Measurements from ENCODE around the gene ROBO4. TPM values are rescaled to one million over a fixed set of nuclear protein-coding genes. Genes with fewer than 3 reads are reported as not detected.

ROBO4 gene
- total RNA-seq, 1 experiment from 2014 or later = not detected

- Histone ChIP-seq H2AFZ (ENCODE audit: low read depth, low read length, poor library complexity, severe bottlenecking) (no peak overlapping the region), H3K4me3 (replicated peaks in 1 of 2; ENCODE audit: low read depth in 1 of 2, low read length in 2 of 2) (no peak overlapping the region), H3K9me2 (ENCODE audit: insufficient read depth) (no peaks in the 10 kb centered on the region), H3K36me3 (ENCODE audit: control insufficient read depth in 1 of 2, insufficient read depth in 2 of 2, low read length in 2 of 2) (no peaks in the 10 kb centered on the region), H3K79me2 (ENCODE audit: insufficient read depth, low read length) (no peaks in the 10 kb centered on the region), H3K4me1 (ENCODE audit: control insufficient read depth in 1 of 2, insufficient read depth in 2 of 2, low read length in 2 of 2) (no peaks in the 10 kb centered on the region), H3K27me3 (ENCODE audit: insufficient read depth, low read length) (0 out of 2 replicates have a peak, but pooled peaks cover 3% of the 10 kb centered on the region), H3K4me2 (ENCODE audit: low read length) (no peak overlapping the region), H4K20me1 (ENCODE audit: insufficient read depth) (no peaks in the 10 kb centered on the region), H3K9me3 (ENCODE audit: control insufficient read depth in 1 of 2, insufficient read depth in 1 of 2, low read depth in 1 of 2, low read length in 2 of 2) (no peaks in the 10 kb centered on the region), H3K9ac (ENCODE audit: low read length) (no peak overlapping the region), H3K27ac (ENCODE audit: low read depth, low read length) (no peak overlapping the region)
- no peak for DNase-seq (ENCODE audit: low read depth, low spot score)
- POLR2A ChIA-PET = no interaction called here
- TF ChIP-seq ZNF274 (IDR thresholded peaks at IDR 0.05; ENCODE audit: low read depth, low read length) (no peak), ELF1 (IDR thresholded peaks at IDR 0.05; ENCODE audit: borderline replicate concordance, low read depth) (no peak), YY1 (IDR thresholded peaks at IDR 0.05; ENCODE audit: extremely low read depth, insufficient replicate concordance, low read depth, low read length) (no peak), EZH2 (IDR thresholded peaks at IDR 0.05) (no peak), JUND (IDR thresholded peaks at IDR 0.05) (no peak), ZFX (IDR thresholded peaks at IDR 0.05) (no peak), SP1 (IDR thresholded peaks at IDR 0.05; ENCODE audit: low read depth) (no peak)
- RAD21 ChIA-PET (ENCODE audit: low non-redundant PET in 1 of 2, low total read pairs in 2 of 2, uncharacterized antibody in 2 of 2, unreplicated experiment in 2 of 2) = no interaction called here
- CTCF ChIA-PET = interaction anchor here (1.0 to 1.6 kb wide), 2 partner anchors 13 kb away, joined by 5 read pairs; no protein-coding TSS in a partner anchor
- ATAC-seq = no peak
- intact Hi-C loops (cut with micrococcal nuclease) = no loop called here
- BruUV-seq (replicated peaks) = no TSS peak
These were observed 8.2 kb downstream of the ROBO4 start for GRCh38 chr11:124889191-124890091.

GRCh38 chr11:124887667-124888013 lies 10.0 kb downstream of the ROBO4 start:
- DNase-seq (ENCODE audit: low read depth, low spot score) (no peak), ATAC-seq (no peak)
- Histone ChIP-seq H3K9me2 (ENCODE audit: insufficient read depth) (no peaks in the 10 kb centered on the region), H3K36me3 (ENCODE audit: control insufficient read depth in 1 of 2, insufficient read depth in 2 of 2, low read length in 2 of 2) (no peaks in the 10 kb centered on the region), H3K4me2 (ENCODE audit: low read length) (no peak overlapping the region), H3K27me3 (ENCODE audit: insufficient read depth, low read length) (0 out of 2 replicates have a peak, but pooled peaks cover 3% of the 10 kb centered on the region), H3K27ac (ENCODE audit: low read depth, low read length) (no peak overlapping the region), H3K9ac (ENCODE audit: low read length) (no peak overlapping the region), H3K4me1 (ENCODE audit: control insufficient read depth in 1 of 2, insufficient read depth in 2 of 2, low read length in 2 of 2) (no peaks in the 10 kb centered on the region), H3K79me2 (ENCODE audit: insufficient read depth, low read length) (no peaks in the 10 kb centered on the region), H2AFZ (ENCODE audit: low read depth, low read length, poor library complexity, severe bottlenecking) (no peak overlapping the region), H4K20me1 (ENCODE audit: insufficient read depth) (no peaks in the 10 kb centered on the region), H3K9me3 (ENCODE audit: control insufficient read depth in 1 of 2, insufficient read depth in 1 of 2, low read depth in 1 of 2, low read length in 2 of 2) (no peaks in the 10 kb centered on the region), H3K4me3 (replicated peaks in 1 of 2; ENCODE audit: low read depth in 1 of 2, low read length in 2 of 2) (no peak overlapping the region)
- ChIA-PET CTCF (interaction anchor here (1.9 kb wide), 1 partner anchor 12 kb away, joined by 8 read pairs; no protein-coding TSS in a partner anchor), RAD21 (ENCODE audit: low non-redundant PET in 1 of 2, low total read pairs in 2 of 2, uncharacterized antibody in 2 of 2, unreplicated experiment in 2 of 2) (no interaction called here), POLR2A (no interaction called here)
- intact Hi-C loops (cut with micrococcal nuclease) = no loop called here
- no TSS peak for BruUV-seq (replicated peaks)
- TF ChIP-seq ATF3 (IDR thresholded peaks at IDR 0.05) = no peak
- no peak for TF ChIP-seq ZFX (IDR thresholded peaks at IDR 0.05)
- TF ChIP-seq, protein P1, sequence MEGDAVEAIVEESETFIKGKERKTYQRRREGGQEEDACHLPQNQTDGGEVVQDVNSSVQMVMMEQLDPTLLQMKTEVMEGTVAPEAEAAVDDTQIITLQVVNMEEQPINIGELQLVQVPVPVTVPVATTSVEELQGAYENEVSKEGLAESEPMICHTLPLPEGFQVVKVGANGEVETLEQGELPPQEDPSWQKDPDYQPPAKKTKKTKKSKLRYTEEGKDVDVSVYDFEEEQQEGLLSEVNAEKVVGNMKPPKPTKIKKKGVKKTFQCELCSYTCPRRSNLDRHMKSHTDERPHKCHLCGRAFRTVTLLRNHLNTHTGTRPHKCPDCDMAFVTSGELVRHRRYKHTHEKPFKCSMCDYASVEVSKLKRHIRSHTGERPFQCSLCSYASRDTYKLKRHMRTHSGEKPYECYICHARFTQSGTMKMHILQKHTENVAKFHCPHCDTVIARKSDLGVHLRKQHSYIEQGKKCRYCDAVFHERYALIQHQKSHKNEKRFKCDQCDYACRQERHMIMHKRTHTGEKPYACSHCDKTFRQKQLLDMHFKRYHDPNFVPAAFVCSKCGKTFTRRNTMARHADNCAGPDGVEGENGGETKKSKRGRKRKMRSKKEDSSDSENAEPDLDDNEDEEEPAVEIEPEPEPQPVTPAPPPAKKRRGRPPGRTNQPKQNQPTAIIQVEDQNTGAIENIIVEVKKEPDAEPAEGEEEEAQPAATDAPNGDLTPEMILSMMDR (IDR thresholded peaks at IDR 0.05 in 2 of 3, conservative IDR thresholded peaks at IDR 0.05 in 1 of 3; ENCODE audit: borderline replicate concordance in 1 of 3, insufficient read depth in 1 of 3, low read depth in 2 of 3, low read length in 2 of 3) = no peak
- TF ChIP-seq, protein P2, sequence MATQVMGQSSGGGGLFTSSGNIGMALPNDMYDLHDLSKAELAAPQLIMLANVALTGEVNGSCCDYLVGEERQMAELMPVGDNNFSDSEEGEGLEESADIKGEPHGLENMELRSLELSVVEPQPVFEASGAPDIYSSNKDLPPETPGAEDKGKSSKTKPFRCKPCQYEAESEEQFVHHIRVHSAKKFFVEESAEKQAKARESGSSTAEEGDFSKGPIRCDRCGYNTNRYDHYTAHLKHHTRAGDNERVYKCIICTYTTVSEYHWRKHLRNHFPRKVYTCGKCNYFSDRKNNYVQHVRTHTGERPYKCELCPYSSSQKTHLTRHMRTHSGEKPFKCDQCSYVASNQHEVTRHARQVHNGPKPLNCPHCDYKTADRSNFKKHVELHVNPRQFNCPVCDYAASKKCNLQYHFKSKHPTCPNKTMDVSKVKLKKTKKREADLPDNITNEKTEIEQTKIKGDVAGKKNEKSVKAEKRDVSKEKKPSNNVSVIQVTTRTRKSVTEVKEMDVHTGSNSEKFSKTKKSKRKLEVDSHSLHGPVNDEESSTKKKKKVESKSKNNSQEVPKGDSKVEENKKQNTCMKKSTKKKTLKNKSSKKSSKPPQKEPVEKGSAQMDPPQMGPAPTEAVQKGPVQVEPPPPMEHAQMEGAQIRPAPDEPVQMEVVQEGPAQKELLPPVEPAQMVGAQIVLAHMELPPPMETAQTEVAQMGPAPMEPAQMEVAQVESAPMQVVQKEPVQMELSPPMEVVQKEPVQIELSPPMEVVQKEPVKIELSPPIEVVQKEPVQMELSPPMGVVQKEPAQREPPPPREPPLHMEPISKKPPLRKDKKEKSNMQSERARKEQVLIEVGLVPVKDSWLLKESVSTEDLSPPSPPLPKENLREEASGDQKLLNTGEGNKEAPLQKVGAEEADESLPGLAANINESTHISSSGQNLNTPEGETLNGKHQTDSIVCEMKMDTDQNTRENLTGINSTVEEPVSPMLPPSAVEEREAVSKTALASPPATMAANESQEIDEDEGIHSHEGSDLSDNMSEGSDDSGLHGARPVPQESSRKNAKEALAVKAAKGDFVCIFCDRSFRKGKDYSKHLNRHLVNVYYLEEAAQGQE (IDR thresholded peaks at IDR 0.05; ENCODE audit: low read depth) = no peak
- TF ChIP-seq CBX3 (IDR thresholded peaks at IDR 0.05; ENCODE audit: low read depth) = no peak

All from HCT116 (cell line).